Nephron (organoid): ENCODE data around the gene GABRE.

Experiments
- H3K27ac Mint-ChIP-seq, 3 experiments: 2 replicates each; pipeline ENCODE4 v1.8.0; 2020; ENCODE audit warnings: mixed read lengths in 3 of 3, mild to moderate bottlenecking in 2 of 3, moderate library complexity in 1 of 3
- H3K27me3 Mint-ChIP-seq: 2 replicates; pipeline ENCODE4 v1.8.0; 2021; ENCODE audit warnings: low read depth, mild to moderate bottlenecking, moderate library complexity, mixed read lengths
- H3K36me3 Mint-ChIP-seq: 2 replicates; pipeline ENCODE4 v1.8.0; 2020; ENCODE audit warnings: low read depth, mixed read lengths
- H3K4me1 Mint-ChIP-seq: 2 replicates; pipeline ENCODE4 v1.8.0; 2020; ENCODE audit warnings: mixed read lengths
- H3K4me3 Mint-ChIP-seq, 3 experiments: 2 replicates each; pipeline ENCODE4 v1.8.0; 2020; ENCODE audit warnings: mild to moderate bottlenecking in 3 of 3, mixed read lengths in 3 of 3, moderate library complexity in 2 of 3
- H3K9me3 Mint-ChIP-seq: 2 replicates; pipeline ENCODE4 v1.8.0; 2020; ENCODE audit warnings: mixed read lengths
- TF ChIP-seq, protein P1 (sequence below), 3 experiments: fragments of 200-600 bp; sonication (generic); IDR thresholded peaks; one replicate each; pipeline ENCODE4 v1.5.0; 2021; ENCODE audit warnings: antibody characterized with exemption in 3 of 3; ENCODE audit not compliant: unreplicated experiment in 3 of 3

The GABRE gene

DNA sequence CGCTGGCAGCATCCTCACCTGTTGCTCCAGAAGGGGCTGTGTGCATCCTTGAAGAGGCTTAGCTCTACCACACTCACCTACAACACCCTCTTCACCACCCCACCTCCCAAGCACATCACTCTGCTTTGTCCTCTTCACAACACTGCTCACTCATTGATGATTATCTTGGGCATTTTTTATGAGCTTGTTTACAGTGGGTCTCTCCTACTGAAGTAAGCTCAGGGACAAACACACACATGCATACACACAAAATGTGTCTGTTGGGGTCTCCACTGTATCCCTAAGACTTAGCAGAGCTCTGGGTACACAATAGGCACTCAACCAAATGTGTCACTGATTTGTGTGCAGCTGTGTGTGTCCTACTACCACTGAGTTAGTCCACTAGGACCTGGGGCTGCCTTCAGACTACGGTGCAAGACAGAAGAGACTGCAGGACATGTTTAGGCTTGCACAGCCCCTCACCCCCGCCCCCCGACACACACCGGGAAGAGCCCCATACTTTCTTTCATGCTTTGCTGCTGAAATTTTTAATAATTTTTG lies 1.3 kb upstream of the GABRE start:
- Mint-ChIP-seq H3K36me3 (no peaks in the 10 kb centered on the region), H3K27ac (no peak overlapping the region), H3K4me1 (no peaks in the 10 kb centered on the region), H3K4me3 (peak overlapping the region; percentile 4 to 64 (median 40)), H3K9me3 (peaks cover 10% of the 10 kb centered on the region), H3K27me3 (peaks cover 11% of the 10 kb centered on the region)
- TF ChIP-seq, protein P1, sequence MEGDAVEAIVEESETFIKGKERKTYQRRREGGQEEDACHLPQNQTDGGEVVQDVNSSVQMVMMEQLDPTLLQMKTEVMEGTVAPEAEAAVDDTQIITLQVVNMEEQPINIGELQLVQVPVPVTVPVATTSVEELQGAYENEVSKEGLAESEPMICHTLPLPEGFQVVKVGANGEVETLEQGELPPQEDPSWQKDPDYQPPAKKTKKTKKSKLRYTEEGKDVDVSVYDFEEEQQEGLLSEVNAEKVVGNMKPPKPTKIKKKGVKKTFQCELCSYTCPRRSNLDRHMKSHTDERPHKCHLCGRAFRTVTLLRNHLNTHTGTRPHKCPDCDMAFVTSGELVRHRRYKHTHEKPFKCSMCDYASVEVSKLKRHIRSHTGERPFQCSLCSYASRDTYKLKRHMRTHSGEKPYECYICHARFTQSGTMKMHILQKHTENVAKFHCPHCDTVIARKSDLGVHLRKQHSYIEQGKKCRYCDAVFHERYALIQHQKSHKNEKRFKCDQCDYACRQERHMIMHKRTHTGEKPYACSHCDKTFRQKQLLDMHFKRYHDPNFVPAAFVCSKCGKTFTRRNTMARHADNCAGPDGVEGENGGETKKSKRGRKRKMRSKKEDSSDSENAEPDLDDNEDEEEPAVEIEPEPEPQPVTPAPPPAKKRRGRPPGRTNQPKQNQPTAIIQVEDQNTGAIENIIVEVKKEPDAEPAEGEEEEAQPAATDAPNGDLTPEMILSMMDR (IDR thresholded peaks at IDR 0.05; ENCODE audit: unreplicated experiment in 3 of 3), result no peak

DNA sequence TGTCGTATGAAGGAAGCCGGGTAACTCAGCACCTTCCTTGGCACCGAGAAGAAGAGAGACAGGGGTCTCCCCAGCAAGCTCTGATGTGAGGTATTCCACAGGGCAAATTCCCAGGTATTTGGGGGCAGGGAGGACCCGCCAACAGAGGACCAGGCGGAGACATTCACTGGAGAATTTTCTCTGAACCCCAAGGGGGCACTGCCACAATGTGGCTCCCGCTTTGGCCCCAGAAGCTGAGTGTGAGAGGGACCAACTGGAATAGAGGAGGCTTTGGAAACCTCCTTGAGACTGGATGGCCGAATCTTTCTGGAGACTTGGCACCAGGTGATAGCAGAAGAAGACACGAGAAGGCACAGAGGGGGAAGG lies 735 bp upstream of the GABRE start:
- Mint-ChIP-seq H3K4me1 (no peaks in the 10 kb centered on the region), H3K27ac (no peak overlapping the region), H3K9me3 (peaks cover 10% of the 10 kb centered on the region), H3K36me3 (no peaks in the 10 kb centered on the region), H3K4me3 (peak overlapping the region; percentile 65 to 72 (median 66)), H3K27me3 (peaks cover 11% of the 10 kb centered on the region)
- TF ChIP-seq, protein P1 (IDR thresholded peaks at IDR 0.05; ENCODE audit: unreplicated experiment in 3 of 3), result no peak

DNA sequence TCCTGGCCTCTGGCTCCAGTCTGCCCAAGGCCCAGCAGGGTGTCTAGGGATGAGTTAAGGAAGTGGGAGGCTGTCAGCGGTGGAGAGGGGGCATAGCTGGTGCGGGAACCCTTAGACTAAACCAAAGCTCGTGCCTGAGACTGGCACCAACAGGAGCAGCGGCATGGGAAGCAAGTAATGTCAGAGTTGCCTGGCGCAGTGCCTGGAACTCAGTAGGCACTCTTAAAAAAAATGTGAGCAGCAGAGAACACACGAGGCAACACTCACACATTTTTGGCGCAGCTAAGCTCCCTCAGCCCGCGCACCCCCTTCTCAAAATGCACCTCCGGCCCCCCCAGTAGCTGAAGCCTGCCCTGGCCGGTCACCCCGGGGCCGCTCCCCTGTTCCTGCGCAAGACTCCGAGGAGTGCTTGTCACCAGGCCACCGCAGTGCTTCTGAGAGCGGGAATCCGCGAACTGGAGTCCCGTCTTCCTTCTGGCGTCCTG lies 583 bp downstream of the GABRE start:
- peaks cover 11% of the 10 kb centered on the region for H3K27me3 Mint-ChIP-seq
- H3K27ac Mint-ChIP-seq, result no peak overlapping the region
- no peaks in the 10 kb centered on the region for H3K36me3 Mint-ChIP-seq
- peak overlapping the region; percentile 72 to 82 (median 81) for H3K4me3 Mint-ChIP-seq
- TF ChIP-seq, protein P1 (IDR thresholded peaks at IDR 0.05; ENCODE audit: unreplicated experiment in 3 of 3), result no peak
- peaks cover 16% of the 10 kb centered on the region for H3K9me3 Mint-ChIP-seq
- no peaks in the 10 kb centered on the region for H3K4me1 Mint-ChIP-seq

DNA sequence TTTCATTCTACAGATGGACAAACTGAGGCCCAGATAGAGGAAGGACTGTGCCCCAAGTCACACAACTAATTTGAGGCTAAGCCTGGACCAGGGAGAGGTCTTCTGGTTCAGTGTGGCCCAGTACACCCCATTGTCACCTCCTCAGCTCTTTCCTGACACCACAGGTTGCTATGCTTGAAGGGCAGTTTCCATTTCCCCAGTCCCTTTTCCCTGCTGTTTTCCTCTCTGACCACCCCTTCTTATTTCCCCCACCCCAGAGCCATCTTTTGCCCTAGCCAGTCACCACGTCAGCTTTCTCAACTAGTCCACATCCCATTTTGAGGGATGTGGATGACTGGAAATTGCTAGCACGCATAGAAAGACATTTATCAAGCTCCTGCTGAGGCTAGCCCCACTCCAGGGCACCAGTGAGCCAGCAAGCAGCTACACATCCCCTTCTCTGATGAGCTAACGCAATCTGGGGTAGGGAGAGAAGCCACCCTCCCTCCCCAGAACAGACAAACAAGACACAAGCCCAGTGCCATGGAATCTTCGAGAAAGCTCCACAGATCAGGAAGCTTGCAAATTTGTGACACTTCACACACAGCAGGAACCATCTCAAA lies 1.3 kb downstream of the GABRE start:
- Mint-ChIP-seq H3K9me3 (peaks cover 19% of the 10 kb centered on the region), H3K27me3 (peaks cover 11% of the 10 kb centered on the region), H3K4me3 (peak overlapping the region; percentile 72 to 82 (median 81)), H3K27ac (peak overlapping the region in 1 of 3 experiments; percentile 34), H3K4me1 (no peaks in the 10 kb centered on the region), H3K36me3 (no peaks in the 10 kb centered on the region)
- TF ChIP-seq, protein P1 (IDR thresholded peaks at IDR 0.05; ENCODE audit: unreplicated experiment in 3 of 3), result no peak

DNA sequence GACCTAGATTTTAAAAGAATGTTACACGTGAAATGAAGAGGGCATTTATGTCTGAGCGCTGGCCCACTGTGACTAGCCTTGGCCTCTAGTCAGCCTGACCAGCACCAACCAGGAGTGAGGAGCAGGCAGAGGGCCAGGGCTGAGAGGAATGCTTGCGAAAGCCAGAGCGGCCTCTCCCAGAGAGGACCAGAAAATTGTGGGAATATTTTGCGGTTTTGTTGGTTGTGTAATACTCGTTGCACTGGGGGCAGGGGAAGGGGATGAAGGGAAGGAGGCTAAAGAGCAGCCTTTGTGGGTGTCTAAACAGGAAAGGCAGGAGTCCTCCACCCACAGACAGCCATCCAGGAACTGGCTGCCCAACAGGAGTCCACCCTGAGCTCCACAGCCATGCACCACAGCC lies 3.8 kb downstream of the GABRE start:
- TF ChIP-seq, protein P1 (IDR thresholded peaks at IDR 0.05; ENCODE audit: unreplicated experiment in 3 of 3), result no peak
- H3K27ac Mint-ChIP-seq, result no peak overlapping the region
- H3K9me3 Mint-ChIP-seq, result peaks cover 17% of the 10 kb centered on the region
- H3K27me3 Mint-ChIP-seq, result peaks cover 11% of the 10 kb centered on the region
- H3K4me3 Mint-ChIP-seq, result no peak overlapping the region
- H3K36me3 Mint-ChIP-seq, result no peaks in the 10 kb centered on the region
- no peaks in the 10 kb centered on the region for H3K4me1 Mint-ChIP-seq

DNA sequence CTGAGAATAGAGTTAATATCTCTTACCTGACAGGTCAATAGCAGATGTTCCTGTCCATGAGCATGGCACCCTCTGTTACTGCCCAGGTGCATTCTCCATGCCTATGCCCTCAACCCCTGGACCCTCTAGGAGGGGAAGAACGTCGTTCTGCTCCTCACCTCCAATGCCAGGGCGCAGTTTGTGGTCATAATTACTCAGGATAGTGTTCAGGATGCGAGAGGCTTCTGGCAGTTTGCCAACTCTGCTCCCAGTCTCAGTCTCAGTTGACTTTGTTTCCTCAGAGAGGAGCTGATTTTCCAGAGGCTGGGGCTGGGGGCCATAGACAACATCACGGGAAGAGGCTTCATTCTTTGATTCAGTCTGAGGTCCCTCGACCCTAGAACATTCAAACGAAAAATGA lies 4.4 kb downstream of the GABRE start:
- Mint-ChIP-seq H3K4me1 (no peaks in the 10 kb centered on the region), H3K4me3 (no peak overlapping the region), H3K9me3 (peaks cover 17% of the 10 kb centered on the region), H3K27ac (no peak overlapping the region), H3K36me3 (no peaks in the 10 kb centered on the region), H3K27me3 (peaks cover 11% of the 10 kb centered on the region)
- TF ChIP-seq, protein P1 (IDR thresholded peaks at IDR 0.05; ENCODE audit: unreplicated experiment in 3 of 3), result no peak
